Upper lobe of left lung (tissue), 6 donors: Measurements from ENCODE around the gene CAPN11. TPM values are rescaled to one million over a fixed set of nuclear protein-coding genes. Genes with fewer than 3 reads are reported as not detected.

Experiments used
- ATAC-seq, 2 donors: fragments of 200-7000 bp; cut with Tn5 transposase; one replicate each; pipeline ENCODE4 v1.9.1; 2022; ENCODE audit warnings: mild to moderate bottlenecking in 2 of 2, moderate library complexity in 2 of 2; ENCODE audit not compliant: low FRiP score in 2 of 2
- DNase-seq, 2 donors: peaks; one replicate each; pipeline ENCODE4 v3.0.0-alpha.2; 2019 to 2020
- H3K27ac ChIP-seq, 4 donors: fragments of 200-600 bp; sonication (generic); one replicate each; pipeline ENCODE4 v1.5.1; 2016 to 2019
- H3K27me3 ChIP-seq, 4 donors: fragments of 200-600 bp; sonication (generic); one replicate each; pipeline ENCODE4 v1.5.1; 2017 to 2019
- H3K36me3 ChIP-seq, 4 donors: fragments of 200-600 bp; sonication (generic); one replicate each; pipeline ENCODE4 v1.5.1; 2016 to 2019
- H3K4me1 ChIP-seq, 4 donors: fragments of 200-600 bp; sonication (generic); one replicate each; pipeline ENCODE4 v1.5.1; 2018 to 2019
- H3K4me3 ChIP-seq, 4 donors: fragments of 200-600 bp; sonication (generic); one replicate each; pipeline ENCODE4 v1.5.1; 2017 to 2019; ENCODE audit warnings: mild to moderate bottlenecking in 2 of 4, moderate library complexity in 1 of 4
- H3K9me3 ChIP-seq, 4 donors: fragments of 200-600 bp; sonication (generic); one replicate each; pipeline ENCODE4 v1.5.1; 2018 to 2019
- CTCF ChIP-seq, 6 experiments: fragments of 450-650 bp in 4 of 6; fragments of 200-600 bp in 2 of 6; sonication (generic) in 2 of 6; IDR thresholded peaks; one replicate each; pipeline ENCODE4 v1.5.1; 2016 to 2019; ENCODE audit warnings: antibody characterized with exemption in 6 of 6
- EP300 ChIP-seq, 4 donors: sonication (generic); formaldehyde crosslinking; IDR thresholded peaks; one replicate each; pipeline ENCODE4 v1.5.1; 2017; ENCODE audit warnings: antibody characterized with exemption in 4 of 4, control low read depth in 2 of 4
- POLR2A ChIP-seq, 4 donors: fragments of 450-650 bp; IDR thresholded peaks; one replicate each; pipeline ENCODE4 v1.5.1; 2016 to 2017; ENCODE audit warnings: antibody characterized with exemption in 4 of 4, mild to moderate bottlenecking in 2 of 4
- POLR2AphosphoS5 ChIP-seq, 2 donors: sonication (generic); formaldehyde crosslinking; IDR thresholded peaks; one replicate each; pipeline ENCODE4 v1.5.1; 2017; ENCODE audit warnings: antibody characterized with exemption in 2 of 2
- WGBS, 2 donors: methylation state at CpG; one replicate each; pipeline ENCODE4 v1.1.5; 2017 to 2018; 5-methylcytosine and 5-hydroxymethylcytosine counted together
- total RNA-seq, 6 donors: library from RNA; depleted of rRNA in 4 of 6; stranded (reverse); fragments of >200 nt in 4 of 6; gene quantifications; one replicate each; pipeline versions ENCODE4 v1.1.0 to v1.2.1, GENCODE V29; 2016 to 2021
- donor health status: DM: no; HTN: no; CAD: no; lungs with moderate emphysema.
- donor health status: DM: no; HTN: yes; CAD: no; lungs with severe emphysema.

Gene CAPN11
- total RNA-seq, 6 donors from 2014 or later: 0.30 to 0.81 (median 0.52) TPM; not detected in 2

DNA sequence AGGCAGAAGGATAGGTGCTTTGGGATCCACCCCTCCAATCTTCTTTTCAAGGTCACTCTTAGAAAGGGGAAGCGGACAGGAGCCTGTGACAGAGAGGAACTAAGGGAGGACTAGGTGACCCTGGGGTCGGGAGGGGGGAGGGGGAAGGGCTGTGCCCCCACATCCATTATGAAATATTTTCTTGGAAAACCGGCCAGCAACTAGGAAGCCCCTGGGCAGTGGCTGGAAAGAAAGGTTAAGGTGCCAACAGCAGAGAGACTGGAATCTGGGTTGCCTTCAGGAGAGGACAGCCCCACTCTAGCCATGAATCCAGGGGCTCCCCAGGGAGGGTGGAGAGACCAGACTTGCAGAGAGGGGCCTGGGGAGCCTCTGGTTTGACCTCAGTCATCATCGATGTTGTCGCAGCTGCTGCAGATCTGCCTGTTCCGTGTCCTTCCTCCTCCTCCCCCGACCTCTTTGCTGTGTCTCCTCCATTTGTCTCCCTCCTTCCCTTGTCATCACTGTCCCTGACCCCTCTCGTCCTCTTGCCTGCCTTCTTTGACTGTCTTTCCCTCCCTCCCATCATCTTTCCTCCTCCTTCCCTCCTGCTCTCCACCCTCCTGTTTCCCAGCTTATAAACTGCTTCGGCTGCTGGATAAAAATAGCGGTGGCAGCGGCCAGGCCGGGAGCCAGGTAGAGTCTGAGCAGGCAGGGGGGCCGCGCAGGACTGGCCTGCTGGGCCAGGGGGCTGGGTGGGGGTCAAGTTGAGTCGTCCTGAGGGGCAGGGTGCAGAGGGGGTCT, 67.9 kb downstream of the CAPN11 start:
- Histone ChIP-seq H3K27ac (peak overlapping the region in 2 of 4 donors; percentile 3 to 43), H3K4me1 (peaks cover 36 to 51% (median 46%) of the 10 kb centered on the region in 4 donors), H3K9me3 (no peaks in the 10 kb centered on the region), H3K27me3 (no peaks in the 10 kb centered on the region), H3K36me3 (peaks cover 0 to 21% (median 16%) of the 10 kb centered on the region in 4 donors), H3K4me3 (no peak overlapping the region)
- ATAC-seq (no peak), DNase-seq (no peak)
- TF ChIP-seq POLR2AphosphoS5 (IDR thresholded peaks at IDR 0.05): no peak
- TF ChIP-seq POLR2A (IDR thresholded peaks at IDR 0.05): no peak
- no peak for TF ChIP-seq CTCF (IDR thresholded peaks at IDR 0.05)
- TF ChIP-seq EP300 (IDR thresholded peaks at IDR 0.05): no peak
- WGBS, 2 donors: 64 to 70% methylated on average over 15 of the region's 15 CpGs

DNA sequence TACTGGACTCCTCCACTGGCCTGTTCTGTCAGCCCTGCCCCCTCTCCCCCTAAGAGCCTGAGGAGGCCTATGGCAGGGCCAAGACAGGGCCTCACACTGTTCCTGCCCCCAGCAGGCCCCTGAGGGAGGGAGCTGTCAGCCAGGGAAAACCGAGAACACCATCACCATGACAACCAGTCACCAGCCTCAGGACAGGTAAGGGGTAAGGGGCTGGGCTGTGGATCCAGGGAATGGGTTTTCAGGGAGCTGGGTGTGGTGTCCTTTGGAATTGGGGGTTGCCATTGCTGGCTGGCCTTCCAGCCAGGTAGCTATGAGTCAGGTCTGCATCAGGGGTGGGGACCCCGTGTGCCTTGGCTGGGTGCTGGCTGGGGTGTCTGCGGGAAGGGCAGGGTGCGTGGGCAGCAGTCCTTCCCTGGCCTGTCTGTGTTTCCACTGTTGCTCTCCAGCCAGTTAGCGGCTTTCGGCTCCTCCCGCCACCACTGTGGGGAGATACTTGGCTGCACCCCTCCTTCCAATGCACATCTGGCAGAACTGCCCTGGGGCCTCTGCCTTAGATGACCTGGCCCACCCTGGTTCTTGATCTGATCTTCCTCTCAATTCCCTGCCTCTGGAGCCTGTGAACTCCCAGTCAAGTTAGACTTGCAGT, 68.7 kb downstream of the CAPN11 start:
- DNase-seq (no peak), ATAC-seq (no peak)
- Histone ChIP-seq H3K4me1 (peaks cover 29 to 44% (median 38%) of the 10 kb centered on the region in 4 donors), H3K27me3 (no peaks in the 10 kb centered on the region), H3K36me3 (peaks cover 0 to 28% (median 19%) of the 10 kb centered on the region in 4 donors), H3K27ac (peak overlapping the region in 2 of 4 donors; percentile 3 to 43), H3K9me3 (no peaks in the 10 kb centered on the region), H3K4me3 (no peak overlapping the region)
- no peak for TF ChIP-seq CTCF (IDR thresholded peaks at IDR 0.05)
- no peak for TF ChIP-seq POLR2AphosphoS5 (IDR thresholded peaks at IDR 0.05)
- WGBS, 2 donors: 92 to 94% methylated on average over 6 of the region's 7 CpGs

DNA sequence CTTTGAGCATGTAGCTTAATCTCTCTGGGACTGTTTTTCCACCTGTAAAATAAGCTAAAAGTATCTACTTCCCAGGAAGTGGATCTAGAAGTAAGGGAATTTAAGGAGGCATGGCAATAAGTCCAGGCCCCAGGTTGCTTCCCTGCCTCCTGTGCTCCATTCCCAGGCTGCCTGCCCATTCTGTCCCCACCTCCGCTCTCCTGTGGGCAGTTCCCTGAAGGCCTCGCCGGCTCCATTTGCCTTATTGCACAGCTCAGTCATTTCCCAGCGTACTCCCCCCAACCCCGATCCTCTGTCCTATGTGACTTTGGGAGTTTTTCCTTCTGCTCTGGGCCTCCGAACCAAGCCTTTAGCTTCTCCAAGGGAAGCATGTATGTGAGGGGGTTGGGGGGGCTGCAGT, 69.4 kb downstream of the CAPN11 start:
- ATAC-seq (no peak), DNase-seq (no peak)
- WGBS, 2 donors: 92 to 96% methylated on average over 6 of the region's 6 CpGs
- Histone ChIP-seq H3K27me3 (no peaks in the 10 kb centered on the region), H3K4me1 (peaks cover 21 to 36% (median 31%) of the 10 kb centered on the region in 4 donors), H3K4me3 (no peak overlapping the region), H3K27ac (no peak overlapping the region), H3K9me3 (no peaks in the 10 kb centered on the region), H3K36me3 (peaks cover 0 to 35% (median 22%) of the 10 kb centered on the region in 4 donors)
- TF ChIP-seq POLR2A (IDR thresholded peaks at IDR 0.05): no peak
- TF ChIP-seq CTCF (IDR thresholded peaks at IDR 0.05): no peak
- no peak for TF ChIP-seq POLR2AphosphoS5 (IDR thresholded peaks at IDR 0.05)
- TF ChIP-seq EP300 (IDR thresholded peaks at IDR 0.05): no peak

- no peaks in the 10 kb centered on the region for H3K27me3 ChIP-seq
- H3K9me3 ChIP-seq: no peaks in the 10 kb centered on the region
- no peak overlapping the region for H3K27ac ChIP-seq
- ATAC-seq (no peak), DNase-seq (no peak)
- peaks cover 0 to 37% (median 22%) of the 10 kb centered on the region in 4 donors for H3K36me3 ChIP-seq
- H3K4me1 ChIP-seq: peaks cover 20 to 36% (median 31%) of the 10 kb centered on the region in 4 donors
- WGBS, 2 donors: 94 to 96% methylated on average over 4 to 7 of the region's 7 CpGs
- H3K4me3 ChIP-seq: no peak overlapping the region
- TF ChIP-seq EP300 (IDR thresholded peaks at IDR 0.05): no peak
- TF ChIP-seq CTCF (IDR thresholded peaks at IDR 0.05): no peak
- no peak for TF ChIP-seq POLR2AphosphoS5 (IDR thresholded peaks at IDR 0.05)
- TF ChIP-seq POLR2A (IDR thresholded peaks at IDR 0.05): no peak
Observed at GRCh38 chr6:44228433-44228832, 69.8 kb downstream of the CAPN11 start.
